ENCODE measurements around the gene MUC16.
"Not testable (repeated sequence)": the region's sequence is repeated elsewhere in the genome, so short reads cannot be mapped to it uniquely, and the experiment has no call there.

MUC16 gene

GRCh38 chr19:9009935-9010651 is at the start of gene MUC16:
TSS of gene MUC16 (minus strand) at chr19:9010409.
- Mint-ChIP-seq H3K4me1 (no peaks in the 10 kb centered on the region), H3K4me3 (peak within 1 kb of the TSS; percentile 40), H3K36me3 (no peaks in the 10 kb centered on the region), H3K27ac (no peak within 1 kb of the TSS), H3K9me3 (peaks cover 3% of the 10 kb centered on the region)
- ATAC-seq = peak; percentile 70
- no peak for DNase-seq (ENCODE audit: low spot score in 2 of 2)

GRCh38 chr19:9058905-9059667 is 48.9 kb upstream of the MUC16 start:
- ATAC-seq (no peak), DNase-seq (ENCODE audit: low spot score in 2 of 2) (no peak)
- Mint-ChIP-seq H3K4me1 (no peaks in the 10 kb centered on the region), H3K27ac (no peak overlapping the region), H3K4me3 (no peak overlapping the region), H3K36me3 (no peaks in the 10 kb centered on the region), H3K9me3 (no peaks in the 10 kb centered on the region)

- no peak overlapping the region for H3K4me3 Mint-ChIP-seq
- H3K4me1 Mint-ChIP-seq = no peaks in the 10 kb centered on the region
- H3K9me3 Mint-ChIP-seq = no peaks in the 10 kb centered on the region
- ATAC-seq (no peak), DNase-seq (ENCODE audit: low spot score in 2 of 2) (no peak)
- H3K36me3 Mint-ChIP-seq = no peaks in the 10 kb centered on the region
- H3K27ac Mint-ChIP-seq = no peak overlapping the region
Measured at GRCh38 chr19:9057505-9058258, 47.5 kb upstream of the MUC16 start.

DNA sequence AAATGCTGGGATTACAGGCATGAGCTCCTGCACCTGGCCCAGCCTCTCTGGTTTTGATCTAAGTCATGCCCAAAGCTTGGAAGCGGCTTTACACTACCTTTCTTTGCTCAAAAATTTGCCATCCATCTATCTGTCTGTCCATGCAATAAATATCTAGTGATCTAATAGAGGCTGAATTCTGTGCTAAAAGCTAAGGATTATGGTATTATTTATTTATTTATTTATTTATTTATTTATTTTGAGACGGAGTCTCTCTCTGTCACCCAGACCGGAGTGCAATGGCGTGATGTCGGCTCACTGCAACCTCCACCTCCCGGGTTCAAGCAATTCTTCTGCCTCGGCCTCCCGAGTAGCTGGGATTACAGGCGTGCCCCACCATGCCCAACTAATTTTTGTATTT is 45.9 kb upstream of the MUC16 start:
- DNase-seq (ENCODE audit: low spot score in 2 of 2); H3K9me3 Mint-ChIP-seq; H3K36me3 Mint-ChIP-seq; ATAC-seq; H3K27ac Mint-ChIP-seq; H3K4me1 Mint-ChIP-seq; H3K4me3 Mint-ChIP-seq: not testable (repeated sequence)

DNA sequence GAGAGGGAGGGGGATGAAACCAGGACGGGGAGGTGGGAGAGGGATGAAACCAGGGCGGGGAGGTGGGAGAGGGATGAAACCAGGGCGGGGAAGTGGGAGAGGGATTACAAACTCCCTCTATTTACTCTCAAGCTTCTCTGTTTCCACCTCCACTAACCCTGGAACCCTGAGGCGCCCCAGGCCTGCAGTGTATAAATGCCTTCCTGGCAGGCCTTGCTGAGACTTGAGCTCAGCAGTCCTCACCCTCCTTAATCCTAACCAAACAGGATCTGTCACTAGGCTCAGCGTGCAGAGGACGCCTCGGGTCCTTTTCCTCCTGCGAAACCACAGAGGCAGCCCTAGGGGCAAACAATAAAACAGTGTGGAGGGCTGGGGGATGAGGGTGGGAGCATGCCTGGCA is 44.6 kb upstream of the MUC16 start:
- H3K27ac Mint-ChIP-seq = no peak overlapping the region
- H3K4me1 Mint-ChIP-seq = no peaks in the 10 kb centered on the region
- DNase-seq (ENCODE audit: low spot score in 2 of 2) (no peak), ATAC-seq (no peak)
- H3K36me3 Mint-ChIP-seq = no peaks in the 10 kb centered on the region
- no peaks in the 10 kb centered on the region for H3K9me3 Mint-ChIP-seq
- H3K4me3 Mint-ChIP-seq = no peak overlapping the region

DNA sequence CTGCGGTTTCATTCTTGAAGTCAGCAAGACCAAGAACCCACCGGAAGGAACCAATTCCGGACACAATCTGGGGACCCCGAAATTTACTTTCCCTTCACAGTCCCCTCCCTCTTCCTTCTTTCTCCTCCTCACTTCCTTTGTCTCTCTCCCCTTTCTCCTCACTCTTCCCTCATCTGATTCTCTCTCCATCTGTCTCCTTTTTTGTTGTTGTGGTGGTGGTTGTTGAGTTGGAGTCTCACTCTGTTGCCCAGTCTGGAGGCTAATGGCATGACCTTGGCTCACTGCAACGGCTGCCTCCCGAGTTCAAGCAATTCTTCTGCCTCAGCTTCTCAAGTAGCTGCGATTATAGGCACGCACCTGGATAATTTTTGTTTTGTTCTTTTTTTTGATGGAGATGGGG is 44.0 kb upstream of the MUC16 start:
- no peaks in the 10 kb centered on the region for H3K9me3 Mint-ChIP-seq
- no peak for ATAC-seq
- H3K4me1 Mint-ChIP-seq = no peaks in the 10 kb centered on the region
- DNase-seq (ENCODE audit: low spot score in 2 of 2) = no peak
- H3K4me3 Mint-ChIP-seq = no peak overlapping the region
- no peak overlapping the region for H3K27ac Mint-ChIP-seq
- H3K36me3 Mint-ChIP-seq = no peaks in the 10 kb centered on the region

GRCh38 chr19:9053674-9054073 is 43.5 kb upstream of the MUC16 start:
- H3K36me3 Mint-ChIP-seq, H3K9me3 Mint-ChIP-seq: not testable (repeated sequence)

GRCh38 chr19:9052894-9053293 is 42.7 kb upstream of the MUC16 start:
- H3K36me3 Mint-ChIP-seq = no peaks in the 10 kb centered on the region
- H3K9me3 Mint-ChIP-seq = no peaks in the 10 kb centered on the region
- DNase-seq (ENCODE audit: low spot score in 2 of 2) (no peak), ATAC-seq (no peak)
- no peak overlapping the region for H3K4me3 Mint-ChIP-seq
- no peaks in the 10 kb centered on the region for H3K4me1 Mint-ChIP-seq
- no peak overlapping the region for H3K27ac Mint-ChIP-seq

More at GRCh38 chr19:9053674-9054073, 43.5 kb upstream of the MUC16 start:
- not testable (repeated sequence) for H3K4me1 Mint-ChIP-seq; H3K27ac Mint-ChIP-seq; ATAC-seq; H3K4me3 Mint-ChIP-seq; DNase-seq (ENCODE audit: low spot score in 2 of 2)

GRCh38 chr19:9046694-9047093 is 36.5 kb upstream of the MUC16 start:
- Mint-ChIP-seq H3K27ac (no peak overlapping the region), H3K9me3 (no peaks in the 10 kb centered on the region), H3K4me3 (no peak overlapping the region), H3K4me1 (no peaks in the 10 kb centered on the region), H3K36me3 (no peaks in the 10 kb centered on the region)
- no peak for DNase-seq (ENCODE audit: low spot score in 2 of 2)
- no peak for ATAC-seq

DNA sequence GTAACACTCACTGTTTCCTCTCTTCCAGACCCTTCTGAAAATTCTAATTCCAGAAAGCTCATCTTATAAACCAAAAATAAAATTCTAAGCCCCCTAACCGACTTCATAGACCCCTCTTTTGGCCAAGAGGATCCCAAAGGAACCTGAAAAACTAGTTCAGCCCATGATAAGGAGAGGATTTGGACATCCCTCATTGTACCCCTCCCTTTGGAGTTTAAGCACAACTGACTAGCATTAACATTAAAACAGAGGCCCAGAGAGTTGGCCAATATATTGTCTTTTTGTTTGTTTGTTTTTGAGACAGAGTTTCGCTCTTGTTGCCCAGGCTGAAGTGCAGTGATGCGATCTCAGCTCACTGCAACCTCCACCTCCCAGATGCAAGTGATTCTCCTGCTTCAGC is 34.2 kb upstream of the MUC16 start:
- Mint-ChIP-seq H3K36me3 (no peaks in the 10 kb centered on the region), H3K9me3 (no peaks in the 10 kb centered on the region), H3K4me1 (no peaks in the 10 kb centered on the region), H3K27ac (no peak overlapping the region), H3K4me3 (no peak overlapping the region)
- no peak for ATAC-seq
- no peak for DNase-seq (ENCODE audit: low spot score in 2 of 2)

- ATAC-seq = no peak
- H3K36me3 Mint-ChIP-seq = no peaks in the 10 kb centered on the region
- no peaks in the 10 kb centered on the region for H3K4me1 Mint-ChIP-seq
- DNase-seq (ENCODE audit: low spot score in 2 of 2) = no peak
- no peaks in the 10 kb centered on the region for H3K9me3 Mint-ChIP-seq
- H3K27ac Mint-ChIP-seq = no peak overlapping the region
- H3K4me3 Mint-ChIP-seq = no peak overlapping the region
Measured at GRCh38 chr19:9043524-9043923, 33.3 kb upstream of the MUC16 start.

DNA sequence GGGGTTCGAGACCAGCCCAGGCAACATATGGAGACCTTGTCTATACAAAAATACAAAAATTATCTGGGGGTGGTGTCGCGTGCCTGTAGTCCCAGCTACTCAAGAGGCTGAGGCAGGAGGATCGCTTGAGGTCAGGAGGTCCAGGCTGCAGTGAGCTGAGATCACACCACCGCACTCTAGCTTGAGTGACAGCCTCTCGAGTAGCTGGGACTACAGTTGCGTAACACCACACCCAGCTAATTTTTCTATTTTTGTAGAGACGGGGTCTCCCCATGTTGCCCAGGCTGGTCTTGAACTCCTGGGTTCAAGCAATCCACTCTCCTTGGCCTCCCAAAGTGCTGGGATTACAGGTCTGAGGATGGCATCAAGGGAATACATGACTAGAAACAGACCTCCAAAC is 30.8 kb upstream of the MUC16 start:
- H3K4me1 Mint-ChIP-seq = no peaks in the 10 kb centered on the region
- H3K36me3 Mint-ChIP-seq = no peaks in the 10 kb centered on the region
- H3K4me3 Mint-ChIP-seq = no peak overlapping the region
- DNase-seq (ENCODE audit: low spot score in 2 of 2) (no peak), ATAC-seq (no peak)
- no peak overlapping the region for H3K27ac Mint-ChIP-seq
- H3K9me3 Mint-ChIP-seq = no peaks in the 10 kb centered on the region

GRCh38 chr19:9040131-9040530 is 29.9 kb upstream of the MUC16 start:
- H3K9me3 Mint-ChIP-seq = no peaks in the 10 kb centered on the region
- H3K27ac Mint-ChIP-seq = no peak overlapping the region
- DNase-seq (ENCODE audit: low spot score in 2 of 2) (no peak), ATAC-seq (no peak)
- H3K4me1 Mint-ChIP-seq = no peaks in the 10 kb centered on the region
- no peak overlapping the region for H3K4me3 Mint-ChIP-seq
- no peaks in the 10 kb centered on the region for H3K36me3 Mint-ChIP-seq

GRCh38 chr19:9039728-9040127 is 29.5 kb upstream of the MUC16 start:
- no peaks in the 10 kb centered on the region for H3K4me1 Mint-ChIP-seq
- H3K9me3 Mint-ChIP-seq = no peaks in the 10 kb centered on the region
- no peak for DNase-seq (ENCODE audit: low spot score in 2 of 2)
- no peak overlapping the region for H3K27ac Mint-ChIP-seq
- no peak overlapping the region for H3K4me3 Mint-ChIP-seq
- no peak for ATAC-seq
- no peaks in the 10 kb centered on the region for H3K36me3 Mint-ChIP-seq

GRCh38 chr19:9037400-9038062 is 27.3 kb upstream of the MUC16 start:
- H3K27ac Mint-ChIP-seq = no peak overlapping the region

More at GRCh38 chr19:9037400-9038062, 27.3 kb upstream of the MUC16 start:
- no peaks in the 10 kb centered on the region for H3K4me1 Mint-ChIP-seq
- H3K36me3 Mint-ChIP-seq = no peaks in the 10 kb centered on the region
- H3K9me3 Mint-ChIP-seq = no peaks in the 10 kb centered on the region
- H3K4me3 Mint-ChIP-seq = no peak overlapping the region
- DNase-seq (ENCODE audit: low spot score in 2 of 2) (no peak), ATAC-seq (no peak)
